Stimulated activated CD8-positive, alpha-beta memory T cell treated with anti-CD3 and anti-CD28 coated beads, Interleukin-7, amount 100 ng/mL, for 48 hours (primary cell): ENCODE measurements around the gene KEAP1.

ENCODE experiments used
- DNase-seq, 2 donors: peaks; one replicate each; pipeline ENCODE4 v3.0.0-alpha.2; 2020; ENCODE audit warnings: low read depth in 1 of 2; ENCODE audit errors: extremely low read depth in 1 of 2

KEAP1 gene

GRCh38 chr19:10452726-10453618 is 50.2 kb downstream of the KEAP1 start:
- no peak for DNase-seq

GRCh38 chr19:10450853-10451609 is 52.1 kb downstream of the KEAP1 start:
- no peak for DNase-seq

DNA sequence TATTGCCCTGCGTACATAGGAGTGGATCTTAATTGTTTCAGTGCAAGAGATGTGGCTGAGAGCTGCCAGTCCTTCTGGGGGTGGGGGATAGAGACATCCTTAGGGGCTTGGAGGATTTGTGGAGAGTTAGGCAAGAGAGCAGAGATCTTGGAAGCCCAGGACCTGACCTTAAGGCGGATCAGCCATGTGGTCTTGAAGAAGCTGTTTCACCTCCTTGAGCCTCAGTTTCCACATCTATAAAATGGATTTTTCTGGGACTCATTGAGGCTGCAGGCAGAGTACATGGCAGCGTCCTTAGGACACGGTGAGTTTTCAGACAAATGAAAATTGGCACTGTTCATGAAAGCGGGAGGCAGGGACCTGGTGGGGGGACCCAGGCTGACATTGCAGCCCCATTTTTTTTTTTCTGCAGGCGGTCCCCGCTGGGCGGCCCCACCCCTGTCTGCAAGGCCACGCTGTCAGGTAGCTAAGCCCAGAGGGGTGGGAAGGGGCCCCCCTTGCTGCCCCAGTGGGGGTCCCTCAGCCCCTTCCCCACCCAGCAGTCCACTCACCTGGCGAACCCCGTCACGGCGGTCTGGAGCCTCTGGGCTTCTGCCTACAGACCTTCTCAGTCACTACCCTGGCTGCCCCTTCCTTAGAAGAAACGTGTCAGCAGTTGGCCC is 52.8 kb downstream of the KEAP1 start:
- DNase-seq, result no peak

GRCh38 chr19:10449037-10449436 is 54.1 kb downstream of the KEAP1 start:
- DNase-seq, result no peak

DNA sequence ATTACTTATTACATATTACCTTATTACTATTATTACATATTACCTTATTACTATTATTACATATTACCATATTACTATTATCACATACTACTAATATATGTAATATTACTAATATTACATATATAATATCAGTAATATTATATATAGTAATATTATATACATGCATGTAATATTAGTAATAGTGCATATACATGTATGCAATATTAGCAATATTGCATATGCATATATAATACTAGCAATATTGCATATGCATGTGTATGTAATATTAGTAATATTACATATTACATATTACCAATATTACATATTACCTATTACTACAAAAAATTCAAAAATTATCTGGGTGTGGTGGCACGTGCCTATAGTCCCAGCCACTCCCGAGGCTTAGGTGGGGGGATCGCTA is 60.5 kb downstream of the KEAP1 start:
- DNase-seq, result no peak

DNA sequence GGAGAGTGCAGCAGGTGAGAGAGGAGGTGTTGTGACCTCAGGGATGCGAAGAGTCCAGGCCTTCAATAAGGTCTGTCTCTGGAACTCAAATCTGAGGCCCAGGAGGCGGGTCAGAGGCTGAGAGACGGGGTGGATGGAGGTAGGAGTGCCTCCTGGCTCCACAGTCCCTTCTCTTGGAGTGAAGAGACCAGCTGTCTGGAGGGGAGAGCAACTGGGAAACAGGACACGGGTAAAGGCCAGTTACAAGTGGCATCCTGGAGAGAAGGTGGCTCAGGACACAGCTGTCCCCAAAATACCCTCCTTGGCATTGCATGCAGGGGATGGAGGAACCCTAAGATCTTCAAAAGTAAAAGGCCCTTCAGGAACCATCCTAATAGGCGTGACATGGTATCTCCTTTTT is 63.6 kb downstream of the KEAP1 start:
- no peak for DNase-seq
